Measurements from ENCODE around the gene GOLGA2.

GRCh38 chr9:128254855-128255759 lies 20.7 kb downstream of the GOLGA2 start:
- no peak for TF ChIP-seq POLR2A (IDR thresholded peaks at IDR 0.05; ENCODE audit: low read depth, low read length)
- no peak for TF ChIP-seq TAF1 (IDR thresholded peaks at IDR 0.05; ENCODE audit: borderline replicate concordance, low read depth, low read length)

All from GM12892 (cell line).